Activated naive CD4-positive, alpha-beta T cell (primary cell): ENCODE results near the gene TSPAN5.

ENCODE experiments used
- DNase-seq, 4 experiments: peaks; one replicate each; lab custom pipeline; 2025; lab: John Stamatoyannopoulos, UW

TSPAN5 gene

DNA sequence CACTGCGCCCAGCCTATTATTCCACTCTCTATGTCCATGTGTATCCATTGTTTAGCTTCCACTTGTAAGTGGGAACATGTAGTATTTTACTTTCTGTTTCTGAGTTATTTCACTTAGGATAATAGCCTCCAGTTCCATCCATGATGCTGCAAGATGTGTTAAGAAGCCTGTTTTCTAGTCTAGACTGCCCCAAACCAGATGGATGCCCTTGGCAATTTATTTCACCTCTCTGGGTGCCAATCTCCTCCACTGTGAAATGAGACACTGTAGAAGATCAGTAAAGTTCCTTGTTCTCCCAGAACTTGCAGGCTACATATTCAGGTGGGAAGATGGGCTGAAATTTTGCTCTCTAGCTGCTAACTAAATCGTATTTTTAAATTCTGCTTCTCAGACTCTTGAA is 72.8 kb downstream of the TSPAN5 start:
- no peak for DNase-seq

DNA sequence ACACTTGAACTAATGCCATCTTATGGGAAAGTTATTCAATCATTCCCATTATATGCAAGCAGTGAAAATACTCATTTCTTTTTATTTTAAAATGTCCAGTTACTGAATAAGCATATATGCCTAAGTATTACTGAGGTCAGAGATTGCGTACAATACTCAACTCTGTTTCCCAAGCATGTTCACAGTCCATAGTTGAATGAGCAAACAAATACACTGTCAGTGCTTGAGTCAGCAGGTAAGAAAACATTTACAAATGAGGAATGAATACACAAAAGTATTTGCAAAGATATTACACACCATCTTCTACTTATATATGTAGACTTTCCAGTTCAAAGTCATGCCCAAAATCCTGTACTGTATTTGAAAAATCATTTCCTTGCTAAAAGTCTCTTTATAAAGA is 74.1 kb downstream of the TSPAN5 start:
- no peak for DNase-seq

DNA sequence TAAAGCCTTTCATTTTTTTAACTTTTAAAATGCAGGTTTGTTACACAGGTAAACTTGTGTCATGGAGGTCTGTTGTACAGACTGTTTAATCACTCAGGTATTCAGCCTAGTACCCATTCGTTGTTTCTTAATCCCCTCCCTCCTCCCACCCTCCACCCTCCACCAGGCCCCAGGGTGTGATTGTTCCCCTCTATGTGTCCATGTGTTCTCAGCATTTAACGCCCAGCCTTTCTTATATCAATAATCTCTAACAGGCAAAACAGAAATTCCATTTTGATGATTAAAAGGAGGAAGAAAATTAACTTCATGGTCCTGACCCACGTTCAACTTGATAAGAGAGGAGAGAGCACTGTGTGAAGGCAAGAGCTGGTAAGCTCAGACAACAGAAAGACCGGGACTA is 75.1 kb downstream of the TSPAN5 start:
- DNase-seq = no peak

DNA sequence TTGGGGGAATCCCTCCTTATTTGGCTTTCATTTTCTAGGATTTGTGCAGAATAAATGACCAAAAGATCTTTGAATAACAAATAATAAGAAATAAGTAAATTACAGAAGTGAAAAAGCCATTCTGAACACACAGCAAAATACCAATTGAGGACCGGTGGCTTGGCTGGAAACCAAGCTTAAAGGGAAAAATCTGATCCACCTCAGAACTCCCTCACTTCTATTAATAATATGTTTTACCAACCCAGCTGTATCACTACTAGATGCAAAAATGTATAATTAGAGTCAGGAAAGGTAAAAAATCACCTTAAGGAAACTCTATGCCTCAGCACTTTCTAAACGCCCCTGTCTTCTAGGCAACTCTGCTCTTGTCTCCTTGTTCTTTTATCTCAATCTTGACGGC is 77.3 kb downstream of the TSPAN5 start:
- DNase-seq = no peak

DNA sequence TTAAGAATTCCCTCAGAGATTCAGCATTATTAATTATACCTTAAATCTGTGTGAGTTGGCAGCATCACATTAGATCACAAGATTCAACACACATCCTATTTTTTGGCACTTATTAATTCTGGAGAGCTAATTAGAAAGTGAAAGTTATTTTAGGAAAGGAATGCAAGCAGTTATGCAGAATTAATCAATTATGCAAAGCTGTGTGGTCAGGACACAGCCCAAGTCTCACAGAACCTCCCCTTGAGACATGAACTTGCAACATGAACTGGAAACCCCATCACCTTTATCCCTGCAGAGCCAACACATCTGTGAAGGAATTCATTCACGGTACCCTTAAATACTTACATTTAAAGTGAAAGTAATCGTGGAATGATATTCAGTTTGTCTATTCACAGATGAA is 80.5 kb downstream of the TSPAN5 start:
- DNase-seq = no peak

DNA sequence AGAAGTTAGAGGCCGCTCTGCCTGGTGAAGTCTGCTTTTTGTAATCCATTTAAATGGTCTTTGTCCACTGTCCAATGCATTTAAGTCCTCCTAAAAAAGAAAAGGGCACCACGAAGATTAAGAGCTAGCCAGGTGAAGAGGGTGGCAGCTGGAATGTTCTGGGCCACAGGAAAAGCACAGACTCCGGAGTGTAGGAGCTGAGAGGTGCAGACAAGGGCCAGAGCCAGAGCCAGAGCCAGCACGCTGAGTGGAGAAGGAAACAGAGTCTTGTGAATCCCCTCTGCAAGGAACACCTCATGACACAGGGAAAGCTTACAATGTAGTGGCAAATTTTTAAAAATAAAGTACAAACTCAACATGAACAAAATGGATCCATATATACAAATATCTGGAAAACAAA is 83.6 kb downstream of the TSPAN5 start:
- DNase-seq = no peak

DNA sequence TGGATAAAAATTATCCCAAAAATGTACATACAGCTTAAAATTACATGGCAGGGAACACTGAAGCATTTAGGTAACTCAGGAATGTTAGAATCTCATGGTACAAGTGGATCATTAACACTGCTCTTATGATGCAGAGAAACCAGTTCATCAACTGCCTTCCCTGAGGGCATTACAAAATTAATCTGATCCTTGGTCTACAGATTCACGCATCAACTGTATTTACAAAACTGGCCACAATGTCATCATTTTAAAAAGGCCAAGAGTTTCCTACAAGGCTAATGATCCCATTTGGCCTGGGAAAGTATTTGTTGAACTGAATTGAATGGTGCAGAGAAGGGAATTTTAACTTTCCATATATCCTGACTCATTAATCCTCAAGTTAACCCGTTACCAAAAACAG is 84.6 kb downstream of the TSPAN5 start:
- DNase-seq = no peak

DNA sequence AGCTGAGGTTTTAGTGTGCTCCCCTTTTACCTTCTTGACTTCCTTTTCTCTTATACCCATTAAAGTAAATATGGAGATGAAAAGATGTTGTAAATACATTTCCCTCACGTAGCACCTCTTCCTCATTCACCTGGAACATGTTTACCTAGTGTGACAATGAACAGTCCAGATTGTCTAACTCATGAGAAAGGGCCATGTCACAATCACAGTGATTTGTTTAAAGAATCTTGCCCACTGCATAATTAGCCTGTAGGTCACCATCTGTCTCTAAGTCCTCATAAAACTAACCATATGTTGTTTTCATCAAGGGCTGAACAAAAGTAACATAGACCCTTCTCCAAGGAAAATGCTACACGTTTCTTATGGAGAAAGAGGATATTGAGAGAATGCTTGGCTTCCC is 85.7 kb downstream of the TSPAN5 start:
- no peak for DNase-seq

DNA sequence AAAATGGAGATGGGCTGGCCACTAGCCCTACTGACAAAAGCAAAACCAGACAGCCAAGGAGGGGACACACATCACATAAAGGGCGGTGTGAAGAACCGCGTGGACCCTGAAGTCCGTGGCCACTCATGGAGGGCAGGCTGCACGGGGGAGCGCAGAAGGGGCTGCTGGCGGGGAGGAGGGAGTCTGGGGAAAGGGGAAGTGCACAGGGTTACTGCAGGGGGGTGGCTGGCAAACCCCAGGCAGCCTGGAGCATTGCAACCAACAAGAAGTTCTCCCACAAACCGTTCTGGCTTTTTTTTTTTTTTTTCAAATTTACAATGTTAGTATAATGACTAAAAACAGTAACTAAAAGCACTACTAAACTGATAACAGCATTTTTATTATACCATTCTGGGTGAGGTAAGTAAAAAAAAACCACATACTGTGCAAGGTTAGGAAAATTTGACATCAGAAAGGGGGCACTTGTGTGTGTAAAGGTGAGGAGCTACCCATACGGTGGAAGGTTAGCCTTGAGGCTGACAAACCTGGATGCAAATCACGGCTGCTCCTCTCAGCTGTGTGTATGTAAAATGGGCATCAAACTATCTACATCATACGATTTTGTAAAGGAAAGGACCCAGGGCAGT is 87.1 kb downstream of the TSPAN5 start:
- DNase-seq = no peak

DNA sequence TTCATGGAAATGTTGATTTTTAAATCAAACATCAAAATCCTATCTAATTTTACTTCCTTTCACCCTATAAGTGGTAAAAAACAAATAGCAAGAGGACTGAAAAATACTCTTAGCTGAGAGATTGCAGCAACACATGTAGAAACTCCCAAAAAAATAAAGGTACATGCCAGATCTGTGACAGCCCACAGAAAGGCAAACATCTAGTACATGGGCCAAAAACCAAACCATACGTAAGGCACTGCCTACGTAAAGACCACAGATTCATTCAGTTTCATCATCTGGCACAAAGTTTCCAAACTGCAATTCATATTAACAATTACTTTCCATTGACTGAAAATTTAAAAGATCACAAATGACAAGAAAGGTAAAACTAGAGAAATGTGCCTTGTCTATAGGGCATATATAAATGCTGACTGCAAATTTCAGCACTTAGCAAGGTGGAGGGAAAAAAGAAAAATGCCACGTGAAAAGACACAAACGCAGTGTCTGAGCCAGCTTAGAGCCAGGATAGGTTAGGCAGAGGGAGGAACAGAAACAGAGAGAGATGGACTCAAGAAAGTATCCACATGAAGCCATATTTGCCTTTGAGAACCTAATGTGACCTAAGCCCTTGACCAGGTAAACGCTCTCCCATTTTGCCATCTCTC is 88.1 kb downstream of the TSPAN5 start:
- DNase-seq = no peak

DNA sequence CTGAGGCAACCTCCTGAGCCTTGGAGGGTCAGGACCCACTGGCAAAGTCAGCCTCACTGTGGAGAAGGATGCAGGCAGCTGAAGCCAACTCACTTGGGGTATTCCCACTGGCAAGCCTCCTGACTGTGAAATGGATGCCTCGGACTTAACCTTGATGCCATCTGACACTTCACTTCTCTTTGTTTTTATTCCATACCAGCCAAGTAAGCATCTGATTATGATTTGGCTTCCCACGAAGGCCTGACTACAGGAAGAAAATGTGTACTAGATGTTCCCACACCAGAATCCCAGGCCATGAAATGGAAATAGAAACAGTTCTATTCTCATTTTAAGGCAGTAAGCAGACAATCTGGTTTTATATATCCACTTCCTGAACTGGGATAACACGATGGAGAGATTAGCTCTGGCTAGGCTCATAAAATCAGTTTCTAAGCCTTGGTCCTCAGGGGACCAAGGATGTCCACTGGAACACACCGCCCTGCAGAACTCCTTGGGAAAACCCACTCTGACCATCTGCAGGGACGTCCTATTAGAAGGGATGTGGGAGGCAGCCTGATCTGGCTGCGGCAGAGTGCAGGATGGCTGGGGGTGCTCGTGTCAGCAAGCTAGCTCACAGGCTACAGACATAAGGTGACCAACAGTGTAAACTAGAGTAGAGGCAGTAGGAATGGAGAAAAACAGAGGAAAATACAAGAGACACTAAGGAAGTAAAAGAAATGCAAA is 89.3 kb downstream of the TSPAN5 start:
- DNase-seq = no peak

DNA sequence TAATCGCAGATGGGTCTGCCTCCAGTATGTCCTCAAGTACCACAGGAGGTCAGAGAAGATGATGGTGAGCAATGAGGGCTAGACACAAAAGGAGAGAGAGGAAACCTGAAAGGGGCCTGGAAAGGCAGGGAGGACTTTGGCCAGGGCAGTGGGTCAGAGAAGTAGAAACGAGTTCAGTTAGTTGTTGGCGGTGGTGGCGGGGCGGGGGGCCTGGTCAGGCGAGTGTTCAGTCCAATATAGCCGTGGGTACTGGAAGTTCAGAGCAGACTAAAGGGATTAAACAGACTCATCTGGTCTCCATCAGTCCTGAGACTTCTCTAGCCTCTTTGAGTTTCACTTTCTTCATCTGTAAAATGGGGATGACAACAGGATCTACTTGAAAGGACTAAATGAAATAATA is 90.8 kb downstream of the TSPAN5 start:
- DNase-seq = no peak

DNA sequence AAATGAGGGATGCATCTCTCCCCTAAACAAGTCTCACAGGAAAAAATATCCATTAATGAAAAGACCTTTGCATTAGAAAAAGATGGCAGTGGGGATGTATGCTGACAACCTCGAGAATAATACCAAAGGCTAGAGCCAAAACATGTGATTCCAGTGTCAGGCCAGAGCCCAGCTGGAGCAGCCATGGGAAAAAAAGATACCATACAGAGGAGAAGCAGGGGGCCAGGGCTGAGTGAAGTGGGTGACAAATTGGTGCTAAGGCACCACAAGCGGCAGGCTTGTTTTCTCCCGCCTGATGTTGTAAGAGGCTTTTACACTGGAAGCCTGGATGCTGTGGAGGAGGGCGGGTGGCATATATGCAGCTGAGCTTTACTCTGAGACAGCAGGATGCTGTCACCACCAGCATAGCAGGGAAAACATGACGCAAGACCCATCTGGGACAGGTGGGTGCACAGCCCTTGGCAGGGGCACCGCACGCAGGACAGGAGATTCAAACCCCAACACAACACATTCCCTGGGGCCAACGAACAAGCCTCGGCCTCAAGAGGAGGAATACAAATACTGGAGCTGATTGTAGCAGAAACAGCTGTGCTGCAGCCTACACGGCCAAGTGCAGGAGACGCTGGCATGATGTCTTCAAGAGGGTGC is 91.9 kb downstream of the TSPAN5 start:
- no peak for DNase-seq

DNA sequence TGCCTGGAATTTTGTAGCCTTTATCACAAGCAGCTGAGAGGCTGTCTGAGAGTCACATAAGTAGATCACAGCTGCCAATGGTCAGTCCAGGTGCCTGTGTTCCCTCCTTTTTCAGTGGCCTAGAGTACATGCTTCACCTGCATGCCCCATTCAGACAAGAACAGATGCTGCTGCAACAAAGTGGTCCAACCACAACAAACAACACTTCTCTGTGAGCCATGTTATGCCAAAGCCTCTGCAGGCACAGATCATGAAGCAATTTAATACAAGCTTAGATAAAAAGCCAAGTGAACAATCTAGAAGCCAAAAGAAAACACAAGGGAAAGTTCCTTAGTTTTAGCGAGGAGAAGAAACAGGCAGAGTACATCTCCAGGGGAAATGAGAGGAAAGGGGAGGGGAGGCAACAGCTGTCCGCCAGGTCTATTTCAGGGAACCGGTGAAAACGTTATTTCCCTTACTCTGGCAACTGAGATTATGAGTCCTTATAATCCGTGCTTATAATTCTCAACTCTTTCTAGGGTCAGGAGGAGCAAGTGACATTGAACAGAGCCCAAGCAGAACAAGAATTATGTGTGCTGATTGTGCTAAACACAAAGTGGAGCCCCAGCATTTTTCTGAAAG is 92.6 kb downstream of the TSPAN5 start:
- DNase-seq = no peak

DNA sequence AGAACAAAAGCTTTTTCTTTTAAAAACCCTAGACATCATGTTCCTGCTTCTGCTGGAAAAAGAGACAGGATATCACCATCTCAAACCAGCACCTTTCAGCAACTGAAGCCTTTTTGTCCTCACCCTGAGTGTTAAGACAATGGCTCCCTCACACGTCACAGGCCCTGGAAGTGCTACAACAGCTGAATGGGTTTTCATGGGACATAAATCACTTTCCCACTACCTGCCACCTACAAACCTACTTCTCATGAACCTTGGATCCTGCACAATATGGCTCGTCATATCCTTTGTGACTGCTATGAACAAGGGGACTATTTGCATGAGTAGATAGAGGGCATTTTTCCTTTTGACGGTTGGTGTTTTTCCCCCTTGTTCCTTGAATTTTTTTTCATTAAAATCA is 93.6 kb downstream of the TSPAN5 start:
- no peak for DNase-seq

DNA sequence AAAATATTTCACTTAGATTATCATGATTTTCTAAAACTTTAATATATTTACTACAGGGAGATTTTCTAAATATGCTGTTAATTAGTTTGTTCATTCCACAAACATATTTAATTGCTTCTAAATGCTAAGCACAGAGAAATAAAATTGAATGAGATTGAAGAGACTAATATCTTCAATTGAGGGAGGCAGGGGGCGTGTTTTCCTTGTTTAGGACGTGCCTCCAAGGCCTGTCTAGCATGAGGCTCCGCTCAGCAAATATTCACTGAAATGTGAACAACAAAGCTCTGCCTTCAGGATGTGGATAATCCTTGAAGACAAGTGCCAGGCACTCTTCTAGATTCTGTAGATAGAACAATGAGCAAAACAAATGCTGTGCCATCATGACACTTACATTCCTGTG is 98.1 kb downstream of the TSPAN5 start:
- DNase-seq = no peak

DNA sequence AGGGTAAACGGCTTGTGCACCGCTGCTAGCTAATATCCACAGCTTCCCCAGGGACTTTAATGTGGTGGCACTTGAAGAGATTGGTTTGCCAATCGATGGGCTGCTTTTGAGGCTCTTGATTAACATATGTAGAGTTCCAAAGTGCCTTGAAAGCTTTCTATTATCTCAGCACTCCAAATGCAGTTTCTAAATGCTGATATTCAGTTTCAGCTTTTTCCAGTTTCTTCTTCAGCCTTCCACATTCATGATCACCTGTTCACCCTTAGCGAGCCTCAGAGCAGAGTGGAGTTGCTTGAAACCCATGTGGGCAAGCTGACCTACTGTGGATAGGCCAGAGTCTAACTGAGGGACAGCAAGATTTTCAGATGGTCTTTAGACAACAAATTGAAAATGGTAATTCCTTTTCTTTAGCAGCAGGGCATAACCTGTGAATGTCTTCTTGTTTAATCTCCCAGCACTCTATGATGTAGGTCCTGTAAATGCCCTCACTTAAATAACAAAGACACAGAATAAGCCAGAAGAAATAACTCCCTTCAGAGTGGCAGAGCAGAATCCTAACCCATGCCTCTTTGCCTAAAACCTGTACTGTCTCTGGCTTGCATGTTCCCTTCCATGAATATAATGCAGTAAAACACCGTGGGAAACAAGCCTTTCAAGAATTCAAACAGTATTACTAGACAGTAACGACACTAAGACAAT is 99.8 kb downstream of the TSPAN5 start:
- DNase-seq = no peak

DNA sequence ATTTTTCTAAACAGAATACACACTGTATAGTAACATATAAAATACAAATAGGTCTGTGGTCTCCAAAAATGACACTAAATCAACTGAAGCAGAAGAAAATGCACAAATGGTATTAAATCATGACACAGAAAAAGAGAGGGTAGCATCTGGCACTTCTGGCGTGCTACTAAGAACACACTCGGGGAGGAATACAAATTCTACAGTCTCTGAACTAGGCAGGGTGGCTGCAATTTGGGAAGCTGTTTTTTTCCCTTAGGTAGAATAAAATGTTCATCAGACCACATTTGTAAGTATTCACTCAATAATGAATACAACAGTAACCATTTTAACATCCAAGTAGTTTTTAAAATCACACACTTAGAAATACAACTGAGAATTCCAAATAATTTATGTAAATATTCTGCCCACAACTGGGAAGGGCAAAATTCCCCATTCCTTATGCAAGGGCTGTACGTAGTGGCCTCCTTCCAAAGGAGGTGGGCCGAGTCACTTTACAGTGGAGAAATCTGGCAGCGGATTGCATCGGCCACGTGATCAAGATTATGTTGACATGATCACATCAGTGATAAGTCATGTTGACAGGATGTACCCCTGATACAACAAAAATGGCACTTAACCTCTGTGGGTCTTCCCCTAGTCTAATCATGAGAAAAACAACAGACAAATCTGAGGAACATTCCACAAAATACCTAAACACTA is 101.1 kb downstream of the TSPAN5 start:
- no peak for DNase-seq

DNA sequence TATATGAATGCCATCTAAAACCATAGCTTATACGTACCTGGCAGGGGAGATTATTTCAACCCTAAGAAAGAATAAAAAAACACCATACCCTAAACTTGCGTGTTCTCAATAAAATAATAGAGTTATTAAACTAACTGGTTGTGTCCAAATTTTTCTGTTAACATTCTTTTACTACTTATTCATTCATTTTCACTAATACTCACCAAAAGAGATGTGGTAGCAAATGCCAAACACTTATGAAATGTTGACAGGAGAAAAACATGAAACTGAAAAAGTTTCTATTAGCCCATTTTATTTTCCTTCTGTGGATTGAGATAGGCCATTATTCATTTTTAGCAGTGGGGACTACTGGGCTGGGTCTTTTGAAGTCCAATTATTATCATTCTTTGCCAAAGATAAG is 102.0 kb downstream of the TSPAN5 start:
- no peak for DNase-seq

DNA sequence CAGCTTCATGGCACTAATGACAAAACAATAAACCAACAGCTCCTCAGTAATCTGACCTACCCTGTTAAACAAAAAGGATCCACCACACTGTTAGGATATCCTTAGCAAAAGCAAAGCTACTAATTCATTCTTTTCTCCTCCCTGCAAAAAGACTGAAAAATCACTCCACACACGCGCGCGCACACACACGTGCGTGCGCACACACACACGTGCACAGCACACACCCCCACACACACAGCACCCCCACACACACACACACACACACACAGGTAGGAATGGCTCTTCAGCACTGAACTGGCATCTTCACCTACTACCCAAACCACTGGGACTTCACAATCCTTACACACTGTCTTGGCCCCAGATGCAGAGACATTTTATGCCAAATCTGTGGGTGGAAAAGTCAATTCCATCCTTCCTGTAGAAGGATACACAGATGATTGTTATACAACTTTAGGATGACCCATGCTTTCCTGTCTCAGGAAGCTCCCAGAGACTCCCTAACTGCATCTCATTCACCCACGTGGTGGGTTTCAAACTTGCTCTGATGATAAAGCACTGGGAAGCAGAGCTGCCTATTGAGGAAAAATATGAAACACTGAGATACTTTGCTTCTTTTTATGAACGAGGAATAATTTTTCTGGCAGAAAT is 102.5 kb downstream of the TSPAN5 start:
- no peak for DNase-seq
